Stimulated activated CD4-positive, alpha-beta T cell treated with anti-CD3 and anti-CD28 coated beads, Interleukin-1b, Interleukin-23, amount 100 ng/mL, for 1 hour (primary cell): ENCODE results near the gene ZNF71.

Experiments used
- DNase-seq, 2 donors: peaks; one replicate each; pipeline ENCODE4 v3.0.0-alpha.2; 2020; ENCODE audit warnings: low read depth in 2 of 2

ZNF71 gene

GRCh38 chr19:56594783-56595547 is at the start of gene ZNF71:
Gene ZNF71 (plus strand): TSS chr19:56595302. CDS start chr19:56601559, 6,257 bp downstream.
- DNase-seq, result peak; percentile 63 to 78

DNA sequence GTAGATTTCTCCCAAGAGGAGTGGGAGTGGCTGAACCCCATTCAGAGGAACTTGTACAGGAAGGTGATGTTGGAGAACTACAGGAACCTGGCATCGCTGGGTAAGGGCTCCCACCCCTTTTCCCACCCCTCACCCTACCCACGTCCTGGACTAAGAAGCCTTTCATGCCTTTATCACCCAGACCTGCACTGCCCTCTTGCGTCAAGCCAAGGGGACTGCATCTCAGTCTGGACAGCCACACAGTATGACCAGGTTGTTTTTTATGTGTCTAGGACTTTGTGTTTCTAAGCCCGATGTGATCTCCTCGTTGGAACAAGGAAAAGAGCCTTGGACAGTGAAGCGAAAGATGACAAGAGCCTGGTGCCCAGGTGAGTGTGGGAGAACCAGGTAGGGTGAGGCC is 47.6 kb upstream of the ZNF71 start:
- no peak for DNase-seq

GRCh38 chr19:56554272-56554869 is 40.7 kb upstream of the ZNF71 start:
- no peak for DNase-seq

GRCh38 chr19:56562766-56563165 is 32.3 kb upstream of the ZNF71 start:
- DNase-seq, result no peak

DNA sequence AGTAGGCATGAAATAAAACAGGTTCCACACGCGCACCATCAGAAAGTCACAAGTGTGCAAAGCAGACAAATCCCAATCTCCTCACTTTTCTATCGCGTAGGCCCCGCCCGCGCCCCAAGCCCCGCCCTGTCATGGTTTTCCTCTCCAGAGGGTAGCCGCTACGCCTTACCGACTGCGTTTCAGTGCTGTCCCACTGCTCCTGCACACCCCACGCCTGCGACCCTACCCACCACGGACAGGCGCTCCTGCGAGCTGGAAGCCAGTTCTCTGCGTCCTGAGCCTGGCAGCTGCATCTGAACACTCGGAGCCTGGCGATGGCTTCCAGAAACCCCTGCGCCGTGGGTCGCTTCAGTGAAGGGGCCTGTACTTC is 28.2 kb upstream of the ZNF71 start:
- peak in 1 of 2 donors; percentile 11 for DNase-seq

GRCh38 chr19:56567274-56568120 is 27.6 kb upstream of the ZNF71 start, which contains the start of gene ZNF470:
Gene ZNF470 (plus strand): TSS chr19:56567468. CDS start chr19:56570312, 2,844 bp downstream.
- peak; percentile 59 to 71 for DNase-seq

DNA sequence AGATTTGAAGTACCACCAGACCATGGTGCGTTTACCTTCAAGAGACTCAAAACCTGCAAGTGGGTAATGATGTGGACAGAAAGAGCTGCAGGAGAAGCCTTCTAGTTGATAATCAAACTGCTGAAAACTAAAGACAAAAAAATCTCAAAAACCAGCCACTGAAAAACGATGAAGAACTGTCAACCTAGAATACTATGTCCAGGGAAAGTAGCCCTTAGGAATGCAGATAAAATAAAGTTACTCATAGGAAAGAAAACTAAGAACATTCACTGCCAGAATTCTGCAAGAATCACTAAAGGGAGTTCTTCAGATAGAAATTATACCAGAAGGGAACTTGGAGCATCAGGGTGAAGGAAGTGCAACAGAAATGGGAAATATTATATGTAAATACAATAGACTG is 22.5 kb upstream of the ZNF71 start:
- DNase-seq, result no peak

DNA sequence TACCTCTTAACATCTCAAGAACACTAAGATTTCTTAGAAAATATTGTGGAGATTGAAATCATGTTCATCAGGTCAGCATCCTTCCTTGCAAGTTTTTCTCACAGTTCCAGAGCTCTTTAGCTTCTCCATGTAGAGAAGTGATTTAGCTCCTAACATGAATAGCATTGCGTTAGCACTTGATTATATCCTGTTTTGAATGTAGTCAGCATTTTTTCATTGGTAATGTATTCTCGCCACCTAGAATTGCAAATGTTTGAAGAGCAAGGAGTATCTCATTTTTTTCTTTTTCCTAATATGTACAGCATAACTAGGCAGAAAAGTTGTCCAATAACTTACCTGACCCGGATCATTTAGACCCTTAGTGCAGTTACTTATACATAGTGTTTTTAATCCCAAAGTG is 21.2 kb upstream of the ZNF71 start:
- no peak for DNase-seq

DNA sequence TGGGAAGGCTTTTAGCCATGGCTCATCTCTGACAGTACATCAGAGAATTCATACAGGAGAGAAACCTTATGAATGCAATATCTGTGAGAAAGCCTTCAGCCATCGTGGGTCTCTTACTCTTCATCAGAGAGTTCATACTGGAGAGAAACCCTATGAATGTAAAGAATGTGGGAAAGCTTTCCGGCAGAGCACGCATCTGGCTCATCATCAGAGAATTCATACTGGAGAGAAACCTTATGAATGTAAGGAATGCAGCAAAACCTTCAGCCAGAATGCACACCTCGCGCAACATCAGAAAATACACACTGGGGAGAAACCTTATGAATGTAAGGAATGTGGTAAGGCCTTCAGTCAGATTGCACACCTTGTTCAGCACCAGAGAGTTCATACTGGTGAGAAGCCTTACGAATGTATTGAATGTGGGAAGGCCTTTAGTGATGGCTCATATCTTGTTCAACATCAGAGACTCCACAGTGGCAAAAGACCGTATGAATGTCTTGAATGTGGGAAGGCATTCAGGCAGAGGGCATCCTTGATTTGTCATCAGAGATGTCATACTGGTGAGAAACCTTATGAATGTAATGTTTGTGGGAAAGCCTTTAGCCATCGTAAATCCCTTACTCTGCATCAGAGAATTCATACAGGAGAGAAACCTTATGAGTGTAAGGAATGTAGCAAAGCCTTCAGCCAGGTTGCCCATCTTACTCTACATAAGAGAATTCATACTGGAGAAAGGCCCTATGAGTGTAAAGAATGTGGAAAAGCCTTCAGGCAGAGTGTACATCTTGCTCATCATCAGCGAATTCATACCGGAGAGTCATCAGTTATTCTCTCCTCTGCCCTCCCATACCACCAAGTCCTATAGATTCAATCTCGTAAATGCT is 17.1 kb upstream of the ZNF71 start:
- DNase-seq, result no peak

GRCh38 chr19:56594446-56594782 is 688 bp upstream of the ZNF71 start:
- DNase-seq, result no peak

GRCh38 chr19:56595548-56595899 is 422 bp downstream of the ZNF71 start:
- DNase-seq, result no peak

DNA sequence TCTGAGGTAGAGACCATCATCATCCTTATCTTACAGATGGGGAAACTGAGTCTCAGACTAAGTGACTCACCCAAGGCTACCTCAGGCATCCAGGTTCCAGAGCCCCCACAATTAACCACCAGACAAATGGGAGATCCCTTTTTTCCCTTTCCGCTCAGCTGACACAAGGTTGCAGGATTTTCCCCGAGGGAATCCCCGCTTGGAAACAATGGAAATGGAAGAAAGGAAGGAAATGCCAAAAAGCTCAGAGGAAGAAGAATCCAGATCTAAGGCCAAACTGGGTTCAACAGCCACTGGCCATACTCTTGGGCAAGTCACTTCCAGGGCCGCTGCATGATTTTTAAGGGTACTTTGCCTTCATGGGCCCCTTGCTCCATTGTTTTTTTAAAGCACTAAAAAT is 1.6 kb downstream of the ZNF71 start:
- no peak for DNase-seq

DNA sequence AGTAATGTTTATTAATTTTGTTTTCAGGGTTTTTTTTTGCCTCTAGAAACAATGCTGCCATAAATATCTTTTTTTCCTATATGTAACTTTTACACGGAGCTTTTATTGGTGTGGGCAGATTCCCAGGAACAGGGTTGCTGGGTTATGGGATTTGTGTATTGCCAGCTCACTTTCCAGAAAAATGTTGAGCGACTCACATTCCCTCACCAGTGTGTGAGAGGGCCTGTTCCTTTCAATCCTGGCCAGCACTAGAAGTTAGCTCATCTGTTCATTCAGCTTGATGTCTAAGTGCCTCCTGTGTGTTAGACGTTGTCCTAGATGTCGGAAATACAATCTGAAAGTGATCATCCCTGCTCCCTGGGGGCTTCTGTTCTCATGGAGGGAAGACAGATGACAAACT is 2.6 kb downstream of the ZNF71 start:
- DNase-seq, result no peak

GRCh38 chr19:56601375-56601774 is 6.3 kb downstream of the ZNF71 start:
- no peak for DNase-seq

GRCh38 chr19:56603829-56604228 is 8.7 kb downstream of the ZNF71 start:
- no peak for DNase-seq

DNA sequence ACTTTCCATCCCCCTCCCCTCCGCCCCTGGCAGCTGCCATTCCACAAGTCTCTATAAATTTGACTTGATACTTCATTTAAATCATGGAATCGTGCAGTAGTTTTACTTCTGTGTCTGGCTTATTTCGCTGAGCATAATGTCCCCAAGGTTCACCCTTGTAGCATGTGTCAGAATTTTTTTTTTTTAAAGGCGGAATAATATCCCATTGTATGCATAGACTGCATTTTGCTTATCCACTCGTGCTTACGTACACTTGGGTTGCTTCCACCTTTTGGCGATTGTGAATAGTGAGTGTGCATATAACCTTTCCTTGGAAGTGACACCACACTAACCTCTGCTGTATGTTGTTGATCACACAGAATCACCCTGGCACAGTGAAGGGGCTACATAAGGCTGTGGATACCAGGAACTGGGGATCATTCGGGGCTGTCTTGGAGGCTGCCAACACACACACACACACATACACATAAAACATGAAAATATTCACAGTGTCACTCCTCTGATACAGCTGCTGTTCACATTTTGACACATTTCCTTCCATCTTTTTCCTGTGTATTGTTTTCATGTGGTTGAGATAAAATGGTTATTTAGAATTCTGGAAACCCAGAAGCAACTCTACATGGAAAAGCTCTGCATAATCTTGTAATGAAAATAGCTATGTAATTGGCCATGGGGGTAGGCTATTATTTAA is 13.3 kb downstream of the ZNF71 start:
- no peak for DNase-seq

- DNase-seq, result no peak
Observed at GRCh38 chr19:56611288-56611687, 16.2 kb downstream of the ZNF71 start.

DNA sequence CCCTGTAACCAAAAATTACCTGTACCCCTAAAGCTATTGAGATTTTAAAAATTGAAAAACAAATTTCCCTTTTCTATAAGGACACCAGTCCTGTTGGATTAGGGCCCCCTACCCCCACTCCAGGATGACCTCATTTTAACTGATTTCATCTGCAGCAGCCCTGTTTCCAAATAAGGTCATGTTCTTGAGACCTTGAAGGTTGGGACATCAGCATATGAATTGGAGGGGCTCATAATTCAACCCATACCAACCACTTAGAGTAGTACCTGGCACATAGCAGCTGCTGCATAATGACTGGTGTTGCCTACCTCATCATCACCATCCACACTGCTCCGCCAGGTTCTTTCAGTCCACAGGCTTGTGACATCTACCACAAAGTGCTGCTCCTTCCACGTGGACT is 17.6 kb downstream of the ZNF71 start:
- no peak for DNase-seq

- DNase-seq, result no peak
Observed at GRCh38 chr19:56613639-56614038, 18.5 kb downstream of the ZNF71 start.

- no peak for DNase-seq
Observed at GRCh38 chr19:56617531-56617930, 22.4 kb downstream of the ZNF71 start.

GRCh38 chr19:56619121-56619520 is 24.0 kb downstream of the ZNF71 start:
- DNase-seq, result no peak
